ENCODE results near the gene HORMAD2. TPM values are rescaled to one million over a fixed set of nuclear protein-coding genes. Genes with fewer than 3 reads are reported as not detected.

The HORMAD2 gene
- total RNA-seq, 1 donor from 2014 or later = not detected

GRCh38 chr22:30188911-30189310, 108.6 kb downstream of the HORMAD2 start:
- Mint-ChIP-seq H3K36me3 (ENCODE audit: unreplicated experiment) (no peaks in the 10 kb centered on the region), H3K9me3 (ENCODE audit: unreplicated experiment) (no peaks in the 10 kb centered on the region), H3K27ac (ENCODE audit: unreplicated experiment) (no peak overlapping the region), H3K4me1 (ENCODE audit: low read depth, unreplicated experiment) (no peaks in the 10 kb centered on the region), H3K27me3 (ENCODE audit: unreplicated experiment) (no peaks in the 10 kb centered on the region), H3K4me3 (ENCODE audit: unreplicated experiment) (no peak overlapping the region)
- no peak for DNase-seq
- no peak for TF ChIP-seq CTCF (IDR thresholded peaks at IDR 0.05; ENCODE audit: partially characterized antibody, unreplicated experiment)

GRCh38 chr22:30190574-30190973, 110.3 kb downstream of the HORMAD2 start:
- Mint-ChIP-seq H3K9me3 (ENCODE audit: unreplicated experiment) (no peaks in the 10 kb centered on the region), H3K36me3 (ENCODE audit: unreplicated experiment) (no peaks in the 10 kb centered on the region), H3K27ac (ENCODE audit: unreplicated experiment) (no peak overlapping the region), H3K27me3 (ENCODE audit: unreplicated experiment) (no peaks in the 10 kb centered on the region), H3K4me1 (ENCODE audit: low read depth, unreplicated experiment) (no peaks in the 10 kb centered on the region), H3K4me3 (ENCODE audit: unreplicated experiment) (no peak overlapping the region)
- no peak for DNase-seq
- TF ChIP-seq CTCF (IDR thresholded peaks at IDR 0.05; ENCODE audit: partially characterized antibody, unreplicated experiment) = no peak

GRCh38 chr22:30191040-30191701, 110.9 kb downstream of the HORMAD2 start:
- Mint-ChIP-seq H3K4me1 (ENCODE audit: low read depth, unreplicated experiment) (no peaks in the 10 kb centered on the region), H3K27ac (ENCODE audit: unreplicated experiment) (no peak overlapping the region), H3K36me3 (ENCODE audit: unreplicated experiment) (no peaks in the 10 kb centered on the region), H3K9me3 (ENCODE audit: unreplicated experiment) (no peaks in the 10 kb centered on the region), H3K4me3 (ENCODE audit: unreplicated experiment) (no peak overlapping the region), H3K27me3 (ENCODE audit: unreplicated experiment) (no peaks in the 10 kb centered on the region)
- no peak for TF ChIP-seq CTCF (IDR thresholded peaks at IDR 0.05; ENCODE audit: partially characterized antibody, unreplicated experiment)
- DNase-seq = no peak

GRCh38 chr22:30192427-30192826, 112.2 kb downstream of the HORMAD2 start:
- no peaks in the 10 kb centered on the region for H3K4me1 Mint-ChIP-seq (ENCODE audit: low read depth, unreplicated experiment)
- no peaks in the 10 kb centered on the region for H3K27me3 Mint-ChIP-seq (ENCODE audit: unreplicated experiment)

More at GRCh38 chr22:30192427-30192826, 112.2 kb downstream of the HORMAD2 start:
- no peak overlapping the region for H3K4me3 Mint-ChIP-seq (ENCODE audit: unreplicated experiment)
- H3K36me3 Mint-ChIP-seq (ENCODE audit: unreplicated experiment) = no peaks in the 10 kb centered on the region
- no peak overlapping the region for H3K27ac Mint-ChIP-seq (ENCODE audit: unreplicated experiment)
- no peaks in the 10 kb centered on the region for H3K9me3 Mint-ChIP-seq (ENCODE audit: unreplicated experiment)
- no peak for TF ChIP-seq CTCF (IDR thresholded peaks at IDR 0.05; ENCODE audit: partially characterized antibody, unreplicated experiment)
- DNase-seq = no peak

Data from glutamatergic neuron (in vitro differentiated cells).